ENCODE measurements around the gene MTHFD2.

GRCh38 chr2:74162951-74163350, 35.5 kb upstream of the MTHFD2 start:
- TF ChIP-seq CTCF (IDR thresholded peaks at IDR 0.05; ENCODE audit: low read depth, low read length) (no peak), MAX (IDR thresholded peaks at IDR 0.05; ENCODE audit: low read depth, low read length) (no peak), POLR2A (IDR thresholded peaks at IDR 0.05; ENCODE audit: extremely low read depth, insufficient read length) (no peak), MYC (IDR thresholded peaks at IDR 0.05; ENCODE audit: low read depth, low read length) (no peak)
